HG03354 (cell line): ENCODE results near the gene SLC35E2B.
"Not testable (repeated sequence)": the region's sequence is repeated elsewhere in the genome, so short reads cannot be mapped to it uniquely, and the experiment has no call there.

Experiments
- ATAC-seq: cut with Tn5 transposase; IDR thresholded peaks from one replicate; pipeline ENCODE4 v1.9.1; 2021; ENCODE audit warnings: mild to moderate bottlenecking; ENCODE audit not compliant: unreplicated experiment, poor library complexity, severe bottlenecking

Gene SLC35E2B

GRCh38 chr1:1704284-1704957, 11.8 kb upstream of the SLC35E2B start:
- not testable (repeated sequence) for ATAC-seq

GRCh38 chr1:1703796-1704195, 11.2 kb upstream of the SLC35E2B start:
- ATAC-seq = no peak

- not testable (repeated sequence) for ATAC-seq
Observed at GRCh38 chr1:1702506-1702905, 9.9 kb upstream of the SLC35E2B start.

- not testable (repeated sequence) for ATAC-seq
Observed at GRCh38 chr1:1700557-1700956, 8.0 kb upstream of the SLC35E2B start.

- ATAC-seq = not testable (repeated sequence)
Observed at GRCh38 chr1:1700067-1700466, 7.5 kb upstream of the SLC35E2B start.

- not testable (repeated sequence) for ATAC-seq
Observed at GRCh38 chr1:1699061-1699460, 6.5 kb upstream of the SLC35E2B start.

- ATAC-seq = not testable (repeated sequence)
Observed at GRCh38 chr1:1697358-1698183, 5.0 kb upstream of the SLC35E2B start.

GRCh38 chr1:1696431-1697357, 4.1 kb upstream of the SLC35E2B start:
- not testable (repeated sequence) for ATAC-seq

GRCh38 chr1:1692324-1692713, 276 bp downstream of the SLC35E2B start:
- ATAC-seq = peak; percentile 50

GRCh38 chr1:1691443-1691842, 1.2 kb downstream of the SLC35E2B start:
- ATAC-seq = not testable (repeated sequence)

- not testable (repeated sequence) for ATAC-seq
Observed at GRCh38 chr1:1689526-1689925, 3.1 kb downstream of the SLC35E2B start.

- no peak for ATAC-seq
Observed at GRCh38 chr1:1687846-1688245, 4.7 kb downstream of the SLC35E2B start.

GRCh38 chr1:1684031-1684681, 8.4 kb downstream of the SLC35E2B start:
- no peak for ATAC-seq

- no peak for ATAC-seq
Observed at GRCh38 chr1:1683104-1683905, 9.3 kb downstream of the SLC35E2B start.

- ATAC-seq = no peak
Observed at GRCh38 chr1:1680912-1681273, 11.7 kb downstream of the SLC35E2B start.

- ATAC-seq = no peak
Observed at GRCh38 chr1:1680031-1680911, 12.3 kb downstream of the SLC35E2B start.

GRCh38 chr1:1678581-1679380, 13.8 kb downstream of the SLC35E2B start:
- peak; percentile 36 for ATAC-seq
